ENCODE results near the gene SOX11. TPM values are rescaled to one million over a fixed set of nuclear protein-coding genes. Genes with fewer than 3 reads are reported as not detected.

Gene SOX11
- total RNA-seq, 1 donor, result under 0.01 TPM

- Histone ChIP-seq H3K9me3 (ENCODE audit: low read depth, low read length) (no peaks in the 10 kb centered on the region), H3K27me3 (ENCODE audit: insufficient read depth, low read length) (peaks cover 3% of the 10 kb centered on the region), H3K4me1 (ENCODE audit: insufficient read depth, low read length) (no peaks in the 10 kb centered on the region), H3K4me3 (ENCODE audit: low read length) (no peak overlapping the region)
Measured at GRCh38 chr2:5725794-5726463, 33.7 kb downstream of the SOX11 start.

- no peaks in the 10 kb centered on the region for H3K9me3 ChIP-seq (ENCODE audit: low read depth, low read length)
- no peaks in the 10 kb centered on the region for H3K4me1 ChIP-seq (ENCODE audit: insufficient read depth, low read length)
- peaks cover 3% of the 10 kb centered on the region for H3K27me3 ChIP-seq (ENCODE audit: insufficient read depth, low read length)
- H3K4me3 ChIP-seq (ENCODE audit: low read length), result no peak overlapping the region
Measured at GRCh38 chr2:5727235-5727634, 35.1 kb downstream of the SOX11 start.

GRCh38 chr2:5729416-5729815, 37.2 kb downstream of the SOX11 start:
- no peak overlapping the region for H3K4me3 ChIP-seq (ENCODE audit: low read length)
- H3K9me3 ChIP-seq (ENCODE audit: low read depth, low read length), result no peaks in the 10 kb centered on the region
- H3K4me1 ChIP-seq (ENCODE audit: insufficient read depth, low read length), result no peaks in the 10 kb centered on the region
- peaks cover 3% of the 10 kb centered on the region for H3K27me3 ChIP-seq (ENCODE audit: insufficient read depth, low read length)

GRCh38 chr2:5730386-5730785, 38.2 kb downstream of the SOX11 start:
- H3K4me1 ChIP-seq (ENCODE audit: insufficient read depth, low read length), result no peaks in the 10 kb centered on the region
- no peak overlapping the region for H3K4me3 ChIP-seq (ENCODE audit: low read length)
- H3K27me3 ChIP-seq (ENCODE audit: insufficient read depth, low read length), result peaks cover 3% of the 10 kb centered on the region
- H3K9me3 ChIP-seq (ENCODE audit: low read depth, low read length), result no peaks in the 10 kb centered on the region

GRCh38 chr2:5734859-5735520, 42.8 kb downstream of the SOX11 start:
- Histone ChIP-seq H3K4me1 (ENCODE audit: insufficient read depth, low read length) (no peaks in the 10 kb centered on the region), H3K4me3 (ENCODE audit: low read length) (no peak overlapping the region), H3K9me3 (ENCODE audit: low read depth, low read length) (no peaks in the 10 kb centered on the region), H3K27me3 (ENCODE audit: insufficient read depth, low read length) (no peaks in the 10 kb centered on the region)

GRCh38 chr2:5735521-5735861, 43.3 kb downstream of the SOX11 start:
- Histone ChIP-seq H3K4me3 (ENCODE audit: low read length) (no peak overlapping the region), H3K4me1 (ENCODE audit: insufficient read depth, low read length) (no peaks in the 10 kb centered on the region), H3K27me3 (ENCODE audit: insufficient read depth, low read length) (no peaks in the 10 kb centered on the region), H3K9me3 (ENCODE audit: low read depth, low read length) (no peaks in the 10 kb centered on the region)

- H3K27me3 ChIP-seq (ENCODE audit: insufficient read depth, low read length), result no peaks in the 10 kb centered on the region
- H3K4me3 ChIP-seq (ENCODE audit: low read length), result no peak overlapping the region
- no peaks in the 10 kb centered on the region for H3K4me1 ChIP-seq (ENCODE audit: insufficient read depth, low read length)
Measured at GRCh38 chr2:5736050-5736449, 43.9 kb downstream of the SOX11 start.

GRCh38 chr2:5736886-5737285, 44.7 kb downstream of the SOX11 start:
- no peaks in the 10 kb centered on the region for H3K27me3 ChIP-seq (ENCODE audit: insufficient read depth, low read length)

More at GRCh38 chr2:5736050-5736449, 43.9 kb downstream of the SOX11 start:
- H3K9me3 ChIP-seq (ENCODE audit: low read depth, low read length), result no peaks in the 10 kb centered on the region

GRCh38 chr2:5740053-5740452, 47.9 kb downstream of the SOX11 start:
- Histone ChIP-seq H3K9me3 (ENCODE audit: low read depth, low read length) (no peaks in the 10 kb centered on the region), H3K4me3 (ENCODE audit: low read length) (no peak overlapping the region), H3K4me1 (ENCODE audit: insufficient read depth, low read length) (no peaks in the 10 kb centered on the region), H3K27me3 (ENCODE audit: insufficient read depth, low read length) (no peaks in the 10 kb centered on the region)

More at GRCh38 chr2:5736886-5737285, 44.7 kb downstream of the SOX11 start:
- Histone ChIP-seq H3K4me3 (ENCODE audit: low read length) (no peak overlapping the region), H3K9me3 (ENCODE audit: low read depth, low read length) (no peaks in the 10 kb centered on the region), H3K4me1 (ENCODE audit: insufficient read depth, low read length) (no peaks in the 10 kb centered on the region)

GRCh38 chr2:5740817-5741216, 48.6 kb downstream of the SOX11 start:
- no peaks in the 10 kb centered on the region for H3K4me1 ChIP-seq (ENCODE audit: insufficient read depth, low read length)
- no peaks in the 10 kb centered on the region for H3K27me3 ChIP-seq (ENCODE audit: insufficient read depth, low read length)
- H3K4me3 ChIP-seq (ENCODE audit: low read length), result no peak overlapping the region
- no peaks in the 10 kb centered on the region for H3K9me3 ChIP-seq (ENCODE audit: low read depth, low read length)

GRCh38 chr2:5741242-5741641, 49.1 kb downstream of the SOX11 start:
- H3K9me3 ChIP-seq (ENCODE audit: low read depth, low read length), result no peaks in the 10 kb centered on the region
- no peaks in the 10 kb centered on the region for H3K4me1 ChIP-seq (ENCODE audit: insufficient read depth, low read length)
- no peak overlapping the region for H3K4me3 ChIP-seq (ENCODE audit: low read length)
- H3K27me3 ChIP-seq (ENCODE audit: insufficient read depth, low read length), result no peaks in the 10 kb centered on the region

- Histone ChIP-seq H3K27me3 (ENCODE audit: insufficient read depth, low read length) (no peaks in the 10 kb centered on the region), H3K4me1 (ENCODE audit: insufficient read depth, low read length) (no peaks in the 10 kb centered on the region), H3K4me3 (ENCODE audit: low read length) (no peak overlapping the region), H3K9me3 (ENCODE audit: low read depth, low read length) (no peaks in the 10 kb centered on the region)
Measured at GRCh38 chr2:5742126-5742525, 49.9 kb downstream of the SOX11 start.

GRCh38 chr2:5748391-5748790, 56.2 kb downstream of the SOX11 start:
- H3K27me3 ChIP-seq (ENCODE audit: insufficient read depth, low read length), result no peaks in the 10 kb centered on the region
- H3K9me3 ChIP-seq (ENCODE audit: low read depth, low read length), result no peaks in the 10 kb centered on the region
- H3K4me1 ChIP-seq (ENCODE audit: insufficient read depth, low read length), result no peaks in the 10 kb centered on the region
- no peak overlapping the region for H3K4me3 ChIP-seq (ENCODE audit: low read length)

GRCh38 chr2:5748946-5749345, 56.8 kb downstream of the SOX11 start:
- H3K9me3 ChIP-seq (ENCODE audit: low read depth, low read length), result no peaks in the 10 kb centered on the region

GRCh38 chr2:5749347-5749746, 57.2 kb downstream of the SOX11 start:
- Histone ChIP-seq H3K4me1 (ENCODE audit: insufficient read depth, low read length) (no peaks in the 10 kb centered on the region), H3K27me3 (ENCODE audit: insufficient read depth, low read length) (no peaks in the 10 kb centered on the region), H3K9me3 (ENCODE audit: low read depth, low read length) (no peaks in the 10 kb centered on the region), H3K4me3 (ENCODE audit: low read length) (no peak overlapping the region)

More at GRCh38 chr2:5748946-5749345, 56.8 kb downstream of the SOX11 start:
- Histone ChIP-seq H3K27me3 (ENCODE audit: insufficient read depth, low read length) (no peaks in the 10 kb centered on the region), H3K4me1 (ENCODE audit: insufficient read depth, low read length) (no peaks in the 10 kb centered on the region), H3K4me3 (ENCODE audit: low read length) (no peak overlapping the region)
